H1 (cell line): Measurements from ENCODE around the gene ALDH1A2. TPM values are rescaled to one million over a fixed set of nuclear protein-coding genes. Genes with fewer than 3 reads are reported as not detected.

ENCODE experiments used
- CHD1 ChIP-seq: IDR thresholded peaks from 2 replicates; pipeline ENCODE4 v1.6.1; 2012; ENCODE audit warnings: low read depth, low read length, improper control_type of control experiment
- FOSL1 ChIP-seq: IDR thresholded peaks from 2 replicates; pipeline ENCODE4 v1.6.1; 2011; ENCODE audit warnings: mild to moderate bottlenecking, low read depth, low read length, moderate library complexity; ENCODE audit not compliant: insufficient read depth
- KDM4A ChIP-seq: IDR thresholded peaks from one replicate; pipeline ENCODE4 v1.7.1; 2012; ENCODE audit warnings: low read depth, mild to moderate bottlenecking, moderate library complexity, low read length, inconsistent platforms; ENCODE audit not compliant: severe bottlenecking
- POU5F1 ChIP-seq: IDR thresholded peaks from 2 replicates; pipeline ENCODE4 v1.6.1; 2011; ENCODE audit warnings: low read depth, mild to moderate bottlenecking, low read length, moderate library complexity
- RBBP5 ChIP-seq: IDR thresholded peaks from 2 replicates; pipeline ENCODE4 v1.7.1; 2012; ENCODE audit warnings: low read depth, mild to moderate bottlenecking, inconsistent platforms, low read length, moderate library complexity, borderline replicate concordance
- RFX5 ChIP-seq: IDR thresholded peaks from 2 replicates; pipeline ENCODE4 v1.6.1; 2011; ENCODE audit warnings: low read depth, low read length, improper control_type of control experiment, borderline replicate concordance
- ZNF274 ChIP-seq: IDR thresholded peaks from 2 replicates; pipeline ENCODE4 v1.7.0; 2012; ENCODE audit warnings: low read length, borderline replicate concordance; ENCODE audit errors: extremely low read depth
- polyA plus RNA-seq, 7 experiments: library from polyadenylated mRNA; depleted of rRNA in 3 of 7; stranded (reverse) in 5 of 7; unstranded in 2 of 7; fragments of >200 nt in 5 of 7; fragments of 200-250 nt in 2 of 7; gene quantifications; 1 replicate in 5 of 7; 2 replicates in 1 of 7; 4 replicates in 1 of 7; pipeline versions ENCODE4 v1.2.1 to v1.2.3, GENCODE V29; 2011 to 2013; ENCODE audit warnings: missing spikeins in 2 of 7, mixed read lengths in 2 of 7
- total RNA-seq: library from RNA; stranded (reverse); fragmentation: NEBNext Ultra II Directional; extraction: Animal tissue kit (Norgen Biotek cat#: 25700); gene quantifications from 2 replicates; pipeline ENCODE4 v1.2.1, GENCODE V29; 2021
- TF ChIP-seq, protein P1 (sequence below): IDR thresholded peaks from 2 replicates; pipeline ENCODE4 v1.6.1; 2011; ENCODE audit warnings: low read length, improper control_type of control experiment

The ALDH1A2 gene
- total and polyA plus RNA-seq, 2 of the 8 experiments (the other 6 are each of a cell fraction or from before 2014, with no cell fraction given), result 0.06 to 0.24 TPM

DNA sequence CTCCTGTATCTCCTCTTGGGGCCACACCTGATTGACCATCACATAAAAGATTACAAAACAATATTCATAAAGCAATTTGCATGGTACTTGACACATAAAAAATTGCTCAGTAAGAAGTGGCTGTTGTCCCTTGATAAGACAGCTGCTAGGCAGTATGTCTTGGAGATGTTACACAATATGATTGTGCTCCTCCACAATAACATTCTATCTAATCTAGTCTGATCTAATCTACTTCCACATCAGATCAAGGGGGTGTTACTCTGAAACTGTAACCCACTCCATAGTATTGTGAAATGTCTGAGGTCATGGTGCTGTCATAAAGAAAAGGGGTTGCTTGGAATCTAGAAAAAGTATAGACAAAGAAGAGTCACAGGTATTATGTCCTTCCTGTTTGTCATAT, 49.3 kb upstream of the ALDH1A2 start (continued):
- no peak for TF ChIP-seq RBBP5
- no peak for TF ChIP-seq RFX5
- TF ChIP-seq FOSL1, result no peak
- no peak for TF ChIP-seq POU5F1
- no peak for TF ChIP-seq ZNF274
- no peak for TF ChIP-seq CHD1
- TF ChIP-seq KDM4A, result no peak
- TF ChIP-seq, protein P1, sequence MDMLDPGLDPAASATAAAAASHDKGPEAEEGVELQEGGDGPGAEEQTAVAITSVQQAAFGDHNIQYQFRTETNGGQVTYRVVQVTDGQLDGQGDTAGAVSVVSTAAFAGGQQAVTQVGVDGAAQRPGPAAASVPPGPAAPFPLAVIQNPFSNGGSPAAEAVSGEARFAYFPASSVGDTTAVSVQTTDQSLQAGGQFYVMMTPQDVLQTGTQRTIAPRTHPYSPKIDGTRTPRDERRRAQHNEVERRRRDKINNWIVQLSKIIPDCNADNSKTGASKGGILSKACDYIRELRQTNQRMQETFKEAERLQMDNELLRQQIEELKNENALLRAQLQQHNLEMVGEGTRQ, result no peak
